HG03039 (cell line): ENCODE results near the gene TMEM98.
"Not testable (repeated sequence)": the region's sequence is repeated elsewhere in the genome, so short reads cannot be mapped to it uniquely, and the experiment has no call there.

ENCODE experiments used
- ATAC-seq: cut with Tn5 transposase; IDR thresholded peaks from one replicate; pipeline ENCODE4 v1.9.1; 2021; ENCODE audit warnings: mild to moderate bottlenecking, moderate library complexity; ENCODE audit not compliant: unreplicated experiment

TMEM98 gene

GRCh38 chr17:32927724-32928585 is at the start of gene TMEM98:
TSS of gene TMEM98 (plus strand) at chr17:32928153. CDS start at chr17:32931529, 3,376 bp downstream.
- ATAC-seq, result no peak

GRCh38 chr17:32878211-32878610 is 49.7 kb upstream of the TMEM98 start:
- no peak for ATAC-seq

GRCh38 chr17:32879134-32879533 is 48.8 kb upstream of the TMEM98 start:
- no peak for ATAC-seq

- ATAC-seq, result no peak
Measured at GRCh38 chr17:32880671-32881453, 47.1 kb upstream of the TMEM98 start.

- no peak for ATAC-seq
Measured at GRCh38 chr17:32882029-32882428, 45.9 kb upstream of the TMEM98 start.

GRCh38 chr17:32882734-32883133 is 45.2 kb upstream of the TMEM98 start:
- ATAC-seq, result no peak

- not testable (repeated sequence) for ATAC-seq
Measured at GRCh38 chr17:32886951-32887350, 41.0 kb upstream of the TMEM98 start.

GRCh38 chr17:32887410-32887809 is 40.5 kb upstream of the TMEM98 start:
- not testable (repeated sequence) for ATAC-seq

GRCh38 chr17:32894245-32894644 is 33.7 kb upstream of the TMEM98 start:
- no peak for ATAC-seq

GRCh38 chr17:32896647-32897258 is 31.2 kb upstream of the TMEM98 start:
- ATAC-seq, result no peak

GRCh38 chr17:32899236-32900013 is 28.5 kb upstream of the TMEM98 start:
- no peak for ATAC-seq

- ATAC-seq, result no peak
Measured at GRCh38 chr17:32901743-32902142, 26.2 kb upstream of the TMEM98 start.

GRCh38 chr17:32903774-32904673 is 23.9 kb upstream of the TMEM98 start:
- ATAC-seq, result no peak

- no peak for ATAC-seq
Measured at GRCh38 chr17:32904891-32905290, 23.1 kb upstream of the TMEM98 start.

- ATAC-seq, result no peak
Measured at GRCh38 chr17:32907583-32907982, 20.4 kb upstream of the TMEM98 start.

- ATAC-seq, result no peak
Measured at GRCh38 chr17:32909787-32910369, 18.1 kb upstream of the TMEM98 start.

- ATAC-seq, result no peak
Measured at GRCh38 chr17:32910769-32911168, 17.2 kb upstream of the TMEM98 start.

- ATAC-seq, result no peak
Measured at GRCh38 chr17:32912218-32912897, 15.6 kb upstream of the TMEM98 start.

- no peak for ATAC-seq
Measured at GRCh38 chr17:32913593-32913992, 14.4 kb upstream of the TMEM98 start.
